ENCODE data around the gene MYBBP1A.
A peak's percentile ranks its signal among the peaks of the same experiment; 100 is the strongest.

The MYBBP1A gene

GRCh38 chr17:4539025-4539424 lies 16.2 kb downstream of the MYBBP1A start:
- no peak for DNase-seq (ENCODE audit: low read depth)
- H3K4me3 ChIP-seq (ENCODE audit: low read depth, low read length), result no peak overlapping the region
- no peak for TF ChIP-seq CTCF (IDR thresholded peaks at IDR 0.05; ENCODE audit: low read depth, low read length)
- TF ChIP-seq MAX (IDR thresholded peaks at IDR 0.05; ENCODE audit: low read depth, low read length), result no peak
- TF ChIP-seq MYC (IDR thresholded peaks at IDR 0.05; ENCODE audit: low read depth, low read length), result no peak
- TF ChIP-seq POLR2A (IDR thresholded peaks at IDR 0.05; ENCODE audit: extremely low read depth, insufficient read length), result no peak

- TF ChIP-seq MAX (IDR thresholded peaks at IDR 0.05; ENCODE audit: low read depth, low read length) (no peak), CTCF (IDR thresholded peaks at IDR 0.05; ENCODE audit: low read depth, low read length) (no peak), POLR2A (IDR thresholded peaks at IDR 0.05; ENCODE audit: extremely low read depth, insufficient read length) (no peak), MYC (IDR thresholded peaks at IDR 0.05; ENCODE audit: low read depth, low read length) (no peak)
- peak; percentile 25 for DNase-seq (ENCODE audit: low read depth)
Observed at GRCh38 chr17:4538236-4539002, 16.8 kb downstream of the MYBBP1A start.

GRCh38 chr17:4537451-4538235 lies 17.5 kb downstream of the MYBBP1A start:
- DNase-seq (ENCODE audit: low read depth), result no peak
- TF ChIP-seq MYC (IDR thresholded peaks at IDR 0.05; ENCODE audit: low read depth, low read length) (no peak), CTCF (IDR thresholded peaks at IDR 0.05; ENCODE audit: low read depth, low read length) (no peak), MAX (IDR thresholded peaks at IDR 0.05; ENCODE audit: low read depth, low read length) (no peak), POLR2A (IDR thresholded peaks at IDR 0.05; ENCODE audit: extremely low read depth, insufficient read length) (peak; percentile 31)
- H3K4me3 ChIP-seq (ENCODE audit: low read depth, low read length), result no peak overlapping the region

More at GRCh38 chr17:4538236-4539002, 16.8 kb downstream of the MYBBP1A start:
- H3K4me3 ChIP-seq (ENCODE audit: low read depth, low read length), result no peak overlapping the region

GRCh38 chr17:4536742-4537411 lies 18.3 kb downstream of the MYBBP1A start:
- H3K4me3 ChIP-seq (ENCODE audit: low read depth, low read length), result no peak overlapping the region
- TF ChIP-seq POLR2A (IDR thresholded peaks at IDR 0.05; ENCODE audit: extremely low read depth, insufficient read length) (no peak), MAX (IDR thresholded peaks at IDR 0.05; ENCODE audit: low read depth, low read length) (no peak), MYC (IDR thresholded peaks at IDR 0.05; ENCODE audit: low read depth, low read length) (no peak), CTCF (IDR thresholded peaks at IDR 0.05; ENCODE audit: low read depth, low read length) (no peak)
- peak; percentile 37 for DNase-seq (ENCODE audit: low read depth)

- no peak for TF ChIP-seq CTCF (IDR thresholded peaks at IDR 0.05; ENCODE audit: low read depth, low read length)
- TF ChIP-seq POLR2A (IDR thresholded peaks at IDR 0.05; ENCODE audit: extremely low read depth, insufficient read length), result no peak
- no peak for TF ChIP-seq MYC (IDR thresholded peaks at IDR 0.05; ENCODE audit: low read depth, low read length)
- TF ChIP-seq MAX (IDR thresholded peaks at IDR 0.05; ENCODE audit: low read depth, low read length), result no peak
- peak; percentile 49 for DNase-seq (ENCODE audit: low read depth)
- H3K4me3 ChIP-seq (ENCODE audit: low read depth, low read length), result no peak overlapping the region
Observed at GRCh38 chr17:4536259-4536741, 18.9 kb downstream of the MYBBP1A start.

Data from NB4 (cell line).